ENCODE measurements around the gene ETV1. TPM values are rescaled to one million over a fixed set of nuclear protein-coding genes. Genes with fewer than 3 reads are reported as not detected.

The ETV1 gene
- total RNA-seq, 5 donors from 2014 or later (not counting 1 experiment from before 2014, with no cell fraction given), result 0.26 to 0.58 (median 0.38) TPM; not detected in 1

GRCh38 chr7:13845601-13846000, 143.9 kb downstream of the ETV1 start:
- H3K4me1 Mint-ChIP-seq, result peaks cover 8 to 18% (median 13%) of the 10 kb centered on the region in 3 donors
- no CpG with 5 or more reads among the region's 3 CpGs for WGBS (ENCODE audit: insufficient coverage)
- H3K27ac Mint-ChIP-seq, result no peak overlapping the region

DNA sequence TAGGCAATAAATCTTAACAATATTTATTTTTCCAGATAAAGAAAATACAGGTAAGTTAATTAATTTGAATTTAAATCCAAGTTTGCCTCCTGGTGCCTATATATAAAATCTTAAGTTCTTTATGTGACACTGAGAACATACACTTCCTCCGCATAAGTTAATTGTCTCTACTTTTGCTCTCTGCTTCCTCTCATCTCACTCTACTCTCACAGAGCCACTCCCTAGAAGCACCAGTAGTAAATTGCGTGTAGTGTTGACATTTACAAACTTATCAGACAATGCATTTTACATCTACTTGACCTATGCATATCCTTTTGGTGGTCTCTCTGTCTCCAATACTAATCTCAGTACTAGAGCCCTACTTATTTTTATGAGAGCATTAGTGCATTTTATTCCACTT, 144.5 kb downstream of the ETV1 start:
- ATAC-seq (replicated peaks in 1 of 4), result no peak
- Histone ChIP-seq H3K27ac (ENCODE audit: low read length) (no peak overlapping the region), H3K9me3 (no peaks in the 10 kb centered on the region), H3K27me3 (replicated peaks in 1 of 2; ENCODE audit: control insufficient read depth in 2 of 2, extremely low read depth in 1 of 2, insufficient read depth in 2 of 2, low read length in 1 of 2) (no peaks in the 10 kb centered on the region), H3K4me3 (ENCODE audit: control insufficient read depth in 1 of 2, extremely low read depth in 1 of 2, low read length in 1 of 2) (no peak overlapping the region), H3K4me1 (ENCODE audit: control insufficient read depth in 1 of 2, extremely low read depth in 1 of 2, insufficient read depth in 2 of 2, low read length in 2 of 2) (peaks cover 0 to 5% of the 10 kb centered on the region in 2 experiments), H3K36me3 (ENCODE audit: control insufficient read depth in 2 of 2, extremely low read depth in 1 of 2, insufficient read depth in 1 of 2, low read length in 1 of 2) (no peaks in the 10 kb centered on the region)
- 100% methylated on average over 1 of the region's 2 CpGs for WGBS (ENCODE audit: insufficient coverage)
- Mint-ChIP-seq H3K27me3 (no peaks in the 10 kb centered on the region), H3K4me3 (no peak overlapping the region), H3K27ac (no peak overlapping the region), H3K36me3 (no peaks in the 10 kb centered on the region), H3K4me1 (peaks cover 7 to 12% (median 8%) of the 10 kb centered on the region in 3 donors), H3K9me3 (peaks cover 0 to 3% (median 0%) of the 10 kb centered on the region in 3 donors)
- POLR2A ChIA-PET, result no interaction called here
- no peak for DNase-seq
- CTCF ChIA-PET, result no interaction called here

More at GRCh38 chr7:13845601-13846000, 143.9 kb downstream of the ETV1 start:
- Mint-ChIP-seq H3K4me3 (no peak overlapping the region), H3K27me3 (no peaks in the 10 kb centered on the region), H3K9me3 (peaks cover 0 to 3% (median 0%) of the 10 kb centered on the region in 3 donors), H3K36me3 (no peaks in the 10 kb centered on the region)
- H3K4me3 ChIP-seq (ENCODE audit: control insufficient read depth in 1 of 2, extremely low read depth in 1 of 2, low read length in 1 of 2), result no peak overlapping the region
- POLR2A ChIA-PET, result no interaction called here
- H3K27ac ChIP-seq (ENCODE audit: low read length), result no peak overlapping the region
- DNase-seq (no peak), ATAC-seq (replicated peaks in 1 of 4) (no peak)
- H3K36me3 ChIP-seq (ENCODE audit: control insufficient read depth in 2 of 2, extremely low read depth in 1 of 2, insufficient read depth in 1 of 2, low read length in 1 of 2), result no peaks in the 10 kb centered on the region
- CTCF ChIA-PET, result no interaction called here
- H3K4me1 ChIP-seq (ENCODE audit: control insufficient read depth in 1 of 2, extremely low read depth in 1 of 2, insufficient read depth in 2 of 2, low read length in 2 of 2), result peaks cover 0 to 9% of the 10 kb centered on the region in 2 experiments
- no peaks in the 10 kb centered on the region for H3K9me3 ChIP-seq
- H3K27me3 ChIP-seq (replicated peaks in 1 of 2; ENCODE audit: control insufficient read depth in 2 of 2, extremely low read depth in 1 of 2, insufficient read depth in 2 of 2, low read length in 1 of 2), result no peaks in the 10 kb centered on the region

DNA sequence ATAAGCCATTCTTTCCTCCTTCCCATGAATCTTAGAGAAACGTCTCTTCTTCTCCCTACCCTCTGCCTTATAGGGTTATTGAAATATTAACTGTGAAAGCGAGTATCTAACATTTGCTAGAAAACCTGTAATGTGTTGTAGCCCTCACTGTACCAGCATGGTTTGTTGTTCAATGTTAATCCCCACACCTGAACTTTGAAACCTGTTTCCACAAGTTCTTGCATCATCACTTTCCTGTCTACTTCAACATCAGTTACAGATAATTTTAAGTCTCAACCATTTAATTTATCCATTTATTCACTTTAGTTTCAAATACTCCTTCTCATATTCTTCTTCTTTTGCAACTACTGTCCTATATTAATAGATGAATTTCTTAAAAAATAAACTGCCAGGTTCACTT, 148.2 kb downstream of the ETV1 start:
- H3K4me1 Mint-ChIP-seq, result no peaks in the 10 kb centered on the region
- H3K9me3 Mint-ChIP-seq, result peaks cover 0 to 3% (median 0%) of the 10 kb centered on the region in 3 donors
- CTCF ChIA-PET, result no interaction called here
- ATAC-seq (replicated peaks in 1 of 4), result no peak
- no peak overlapping the region for H3K4me3 Mint-ChIP-seq
- no peak overlapping the region for H3K27ac Mint-ChIP-seq
- Histone ChIP-seq H3K9me3 (no peaks in the 10 kb centered on the region), H3K36me3 (ENCODE audit: control insufficient read depth in 2 of 2, extremely low read depth in 1 of 2, insufficient read depth in 1 of 2, low read length in 1 of 2) (no peaks in the 10 kb centered on the region), H3K4me3 (ENCODE audit: control insufficient read depth in 1 of 2, extremely low read depth in 1 of 2, low read length in 1 of 2) (no peak overlapping the region), H3K27me3 (replicated peaks in 1 of 2; ENCODE audit: control insufficient read depth in 2 of 2, extremely low read depth in 1 of 2, insufficient read depth in 2 of 2, low read length in 1 of 2) (no peaks in the 10 kb centered on the region), H3K4me1 (ENCODE audit: control insufficient read depth in 1 of 2, extremely low read depth in 1 of 2, insufficient read depth in 2 of 2, low read length in 2 of 2) (no peaks in the 10 kb centered on the region), H3K27ac (ENCODE audit: low read length) (no peak overlapping the region)
- WGBS (ENCODE audit: insufficient coverage), result no CpG with 5 or more reads among the region's 2 CpGs
- no peak for DNase-seq
- POLR2A ChIA-PET, result no interaction called here
- no peaks in the 10 kb centered on the region for H3K27me3 Mint-ChIP-seq
- H3K36me3 Mint-ChIP-seq, result no peaks in the 10 kb centered on the region

Data from T-cell (primary cell).